Breast epithelium (tissue), 3 donors: Measurements from ENCODE around the gene ZDHHC15.

ENCODE experiments used
- CTCF ChIP-seq, 3 donors: fragments of 450-650 bp; IDR thresholded peaks; one replicate each; pipeline ENCODE4 v1.5.1; 2016 to 2017; ENCODE audit warnings: antibody characterized with exemption in 3 of 3, mild to moderate bottlenecking in 3 of 3, moderate library complexity in 3 of 3
- POLR2A ChIP-seq: fragments of 450-650 bp; IDR thresholded peaks from one replicate; pipeline ENCODE4 v1.6.1; 2016; ENCODE audit warnings: antibody characterized with exemption, mild to moderate bottlenecking, moderate library complexity
- POLR2AphosphoS5 ChIP-seq, 3 donors: sonication (generic); formaldehyde crosslinking; IDR thresholded peaks; one replicate each; pipeline ENCODE4 v1.6.1; 2017; ENCODE audit warnings: antibody characterized with exemption in 3 of 3

GRCh38 chrX:75547783-75548182, 24.9 kb upstream of the ZDHHC15 start:
- no peak for TF ChIP-seq CTCF (IDR thresholded peaks at IDR 0.05)
- TF ChIP-seq POLR2AphosphoS5 (IDR thresholded peaks at IDR 0.05), result no peak
- TF ChIP-seq POLR2A, result no peak
